DMS 273 treated with DMSO at 0.1 percent for 48 hours (cell line): ENCODE data around the gene MN1.

ENCODE experiments used
- DNase-seq: peaks from one replicate; lab custom pipeline; 2025; lab: John Stamatoyannopoulos, UW

The MN1 gene

GRCh38 chr22:27801616-27802345 lies at the start of gene MN1:
Gene MN1 (minus strand): TSS chr22:27801756. CDS start chr22:27800543, 1,213 bp downstream.
- DNase-seq = no peak

GRCh38 chr22:27850000-27850521 lies 48.5 kb upstream of the MN1 start:
- DNase-seq = no peak

- no peak for DNase-seq
These were observed 46.4 kb upstream of the MN1 start for GRCh38 chr22:27848005-27848404.

- no peak for DNase-seq
These were observed 45.4 kb upstream of the MN1 start for GRCh38 chr22:27846910-27847309.

- no peak for DNase-seq
These were observed 44.7 kb upstream of the MN1 start for GRCh38 chr22:27846248-27846757.

GRCh38 chr22:27845644-27846043 lies 44.1 kb upstream of the MN1 start:
- no peak for DNase-seq

- no peak for DNase-seq
These were observed 43.4 kb upstream of the MN1 start for GRCh38 chr22:27844656-27845591.

GRCh38 chr22:27844256-27844655 lies 42.7 kb upstream of the MN1 start:
- no peak for DNase-seq

GRCh38 chr22:27843441-27843840 lies 41.9 kb upstream of the MN1 start:
- DNase-seq = no peak

GRCh38 chr22:27842669-27843431 lies 41.3 kb upstream of the MN1 start:
- DNase-seq = peak; percentile 24

GRCh38 chr22:27842201-27842600 lies 40.6 kb upstream of the MN1 start:
- no peak for DNase-seq

GRCh38 chr22:27840436-27840835 lies 38.9 kb upstream of the MN1 start:
- DNase-seq = no peak

GRCh38 chr22:27839057-27839660 lies 37.6 kb upstream of the MN1 start:
- no peak for DNase-seq

GRCh38 chr22:27836181-27836580 lies 34.6 kb upstream of the MN1 start:
- peak; percentile 7 for DNase-seq

- no peak for DNase-seq
These were observed 33.9 kb upstream of the MN1 start for GRCh38 chr22:27835446-27835845.

- no peak for DNase-seq
These were observed 33.0 kb upstream of the MN1 start for GRCh38 chr22:27834364-27835185.

- no peak for DNase-seq
These were observed 32.2 kb upstream of the MN1 start for GRCh38 chr22:27833803-27834202.

- no peak for DNase-seq
These were observed 31.1 kb upstream of the MN1 start for GRCh38 chr22:27832606-27833005.

- DNase-seq = no peak
These were observed 28.1 kb upstream of the MN1 start for GRCh38 chr22:27829620-27830019.
